Medulla oblongata (tissue), 1 donor: ENCODE measurements around the gene RUNX1.

Source experiments
- DNase-seq: peaks from one replicate; pipeline ENCODE4 v3.0.0-alpha.2; 2015; ENCODE audit errors: extremely low spot score

The RUNX1 gene

DNA sequence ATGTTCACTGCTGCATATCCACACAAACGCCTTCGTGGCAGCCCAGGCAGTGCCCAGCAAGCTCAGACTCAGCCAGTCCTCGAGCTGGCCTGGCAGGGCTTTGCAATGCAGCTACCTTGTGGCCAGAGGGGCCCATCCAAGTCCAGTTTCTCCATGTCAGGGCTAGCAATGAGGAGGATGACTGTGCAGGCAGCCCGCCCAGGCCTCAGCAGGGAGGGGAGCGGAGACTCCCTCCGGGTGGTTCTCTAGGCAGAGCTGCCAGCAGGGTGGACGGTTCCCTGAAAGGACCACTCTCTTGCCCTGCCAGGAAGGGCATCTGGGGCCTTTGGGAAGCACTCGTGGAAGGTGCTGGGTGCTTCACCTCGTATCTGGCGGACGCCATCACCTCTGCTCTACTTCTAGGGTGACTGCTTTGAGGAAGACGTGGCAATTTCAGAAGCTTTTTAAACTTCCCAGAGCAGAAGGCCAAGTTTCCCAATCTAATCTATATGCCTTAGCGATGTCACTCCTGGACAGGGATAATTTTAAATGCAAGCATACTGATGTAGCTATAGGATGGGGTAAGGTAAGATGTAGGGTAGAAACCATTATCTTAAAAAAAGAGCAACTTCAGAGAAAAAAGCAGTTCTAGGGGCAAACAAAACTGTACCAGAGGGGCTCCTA is 56.2 kb downstream of the RUNX1 start:
- peak; percentile 53 for DNase-seq

DNA sequence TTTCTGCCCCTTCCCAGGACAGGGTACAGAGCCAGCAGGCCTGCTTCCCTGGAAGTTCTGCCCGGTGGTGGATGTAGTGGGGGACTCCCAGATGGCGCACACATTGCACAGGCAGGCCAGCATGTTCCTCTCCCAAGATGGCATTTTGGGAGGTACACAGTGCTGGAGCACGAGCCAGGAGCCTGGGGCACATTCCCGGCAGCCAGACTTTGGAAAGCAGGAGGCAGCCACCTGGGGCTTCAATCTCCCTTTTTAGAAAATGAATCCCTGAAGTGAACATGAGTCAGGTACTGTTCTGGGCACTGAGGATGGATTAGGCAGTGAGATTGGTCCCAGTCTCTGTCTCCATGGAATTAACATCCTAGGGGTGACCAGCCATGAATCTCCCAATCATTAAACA is 56.9 kb downstream of the RUNX1 start:
- DNase-seq: no peak

DNA sequence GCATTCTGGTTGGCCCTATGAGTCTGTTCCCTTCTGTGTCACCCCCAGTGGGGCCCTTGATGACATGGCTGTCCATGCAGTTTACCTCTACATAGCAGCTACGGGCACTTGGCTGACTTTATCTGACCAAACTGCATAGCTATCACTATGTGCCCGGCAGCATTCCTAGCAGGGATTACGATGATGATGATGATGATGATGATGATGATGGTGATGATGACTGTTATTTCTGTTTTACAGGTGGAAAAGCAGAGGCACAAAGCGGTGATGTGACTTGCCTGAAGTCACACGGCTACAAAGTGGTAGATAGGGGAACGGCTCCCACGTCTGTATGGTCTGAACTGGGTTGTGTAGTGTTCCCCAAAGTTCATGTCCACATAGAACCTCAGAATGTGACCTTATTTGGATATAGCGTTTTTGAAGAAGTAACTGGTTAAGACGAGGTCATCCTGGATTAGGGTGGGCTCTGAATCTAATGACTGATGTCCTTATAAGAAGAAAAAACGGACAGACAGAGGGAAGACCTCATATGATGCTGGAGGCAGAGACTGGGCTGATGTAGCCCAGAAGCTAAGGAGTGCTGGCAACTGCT is 57.6 kb downstream of the RUNX1 start:
- DNase-seq: no peak

GRCh38 chr21:34990842-34991241 is 58.3 kb downstream of the RUNX1 start:
- DNase-seq: no peak

DNA sequence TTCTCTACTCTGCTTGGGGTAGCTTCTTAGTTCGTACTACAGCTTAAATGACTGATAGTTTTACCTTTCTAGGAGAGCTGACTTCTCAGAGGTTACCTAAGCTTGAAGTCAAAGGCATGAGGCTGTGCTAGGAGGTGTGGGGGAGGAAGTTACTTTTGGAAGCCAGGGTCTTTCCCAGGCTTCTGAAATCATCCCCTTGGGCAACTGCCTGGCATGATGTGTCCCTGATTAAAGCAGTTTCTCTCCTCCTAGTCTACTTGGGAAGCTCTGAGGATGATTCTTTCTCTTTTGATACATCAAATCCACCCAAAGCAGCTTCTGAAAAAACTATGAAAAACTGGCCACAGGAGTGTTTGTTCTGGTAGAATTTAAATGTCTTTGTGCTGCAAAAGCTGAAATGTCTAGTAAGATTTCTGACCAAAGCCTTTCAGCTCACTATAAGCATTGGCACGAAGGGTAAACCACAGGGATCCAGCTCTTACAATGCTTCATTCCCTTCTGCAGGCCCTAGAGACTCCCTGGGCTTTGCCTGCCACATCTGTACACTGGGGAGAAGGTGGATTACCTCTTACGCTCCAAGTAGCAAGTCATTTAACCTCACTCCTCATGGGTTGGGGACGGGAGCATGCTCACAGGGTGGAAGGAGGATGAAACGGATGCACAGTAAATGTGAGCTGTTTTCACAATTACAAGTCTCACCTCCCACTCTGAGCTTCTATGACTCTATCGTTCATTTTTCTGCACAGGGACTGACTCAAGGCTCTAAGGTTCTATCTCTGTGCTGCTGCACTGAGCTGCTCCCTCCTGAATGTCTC is 59.6 kb downstream of the RUNX1 start:
- DNase-seq: no peak

GRCh38 chr21:34988625-34989024 is 60.5 kb downstream of the RUNX1 start:
- DNase-seq: no peak

DNA sequence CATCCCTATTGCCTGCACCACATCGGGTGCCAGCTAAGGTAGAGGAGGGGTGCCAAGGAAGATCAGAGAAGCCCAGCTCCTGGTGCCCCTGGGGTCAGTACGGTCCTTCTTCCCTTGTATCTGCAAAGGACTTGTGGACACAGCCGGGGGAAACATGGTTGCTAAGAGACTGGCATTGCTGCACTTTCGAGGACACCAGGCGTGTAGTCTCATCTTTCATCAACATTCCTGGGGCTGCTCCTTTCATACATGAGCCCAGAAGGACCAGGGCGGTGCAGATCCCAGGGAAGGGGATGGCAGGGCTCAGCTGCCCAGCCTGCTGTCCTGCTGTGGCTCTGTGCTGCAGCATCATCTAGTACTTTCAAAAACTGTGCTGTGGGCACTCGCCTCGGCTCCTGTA is 61.0 kb downstream of the RUNX1 start:
- DNase-seq: no peak

GRCh38 chr21:34987501-34988072 is 61.5 kb downstream of the RUNX1 start:
- no peak for DNase-seq

DNA sequence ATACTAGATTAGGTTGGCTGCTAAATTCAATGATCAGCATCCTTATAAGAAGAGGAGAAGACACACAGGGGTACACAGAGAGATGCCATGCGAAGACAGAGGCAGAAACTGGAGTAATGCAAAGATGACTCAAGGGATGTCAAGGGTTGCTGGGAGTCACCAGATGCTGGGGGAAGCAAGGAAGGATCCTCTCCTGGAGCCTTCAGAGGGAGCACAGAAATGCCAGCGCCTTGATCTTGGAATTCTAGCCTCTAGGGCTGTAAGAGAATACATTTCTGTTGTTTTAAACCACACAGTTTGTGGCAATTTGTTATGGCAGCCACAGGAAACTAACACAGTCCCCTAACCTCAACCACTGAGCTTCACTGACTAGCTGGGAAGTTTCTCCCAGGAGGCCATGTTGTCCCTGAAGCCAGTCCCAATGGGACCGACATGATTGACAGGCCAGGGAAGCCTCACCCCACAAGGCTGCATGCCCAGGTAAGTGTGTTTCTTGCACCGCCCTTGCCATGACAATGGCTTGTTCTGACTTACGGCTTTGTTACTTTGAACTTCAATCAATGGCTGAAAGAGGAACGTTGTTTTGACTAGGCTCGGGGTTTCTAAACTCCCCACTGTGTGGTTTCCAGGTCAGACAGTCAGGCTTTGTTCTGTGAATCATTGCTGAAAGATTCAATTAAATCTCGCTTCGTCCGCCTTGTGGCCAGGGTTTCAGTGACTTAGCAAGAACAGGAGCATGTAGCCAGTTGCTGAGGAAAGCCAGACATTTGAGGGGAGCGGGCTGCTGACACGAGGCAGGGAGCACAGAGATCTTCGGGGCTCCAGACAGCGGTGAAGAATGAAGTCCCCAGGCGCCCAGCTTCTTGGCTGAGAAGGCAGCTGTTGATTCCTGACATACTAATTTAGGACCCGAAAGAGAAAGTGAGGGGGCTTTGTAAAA is 62.3 kb downstream of the RUNX1 start:
- no peak for DNase-seq

DNA sequence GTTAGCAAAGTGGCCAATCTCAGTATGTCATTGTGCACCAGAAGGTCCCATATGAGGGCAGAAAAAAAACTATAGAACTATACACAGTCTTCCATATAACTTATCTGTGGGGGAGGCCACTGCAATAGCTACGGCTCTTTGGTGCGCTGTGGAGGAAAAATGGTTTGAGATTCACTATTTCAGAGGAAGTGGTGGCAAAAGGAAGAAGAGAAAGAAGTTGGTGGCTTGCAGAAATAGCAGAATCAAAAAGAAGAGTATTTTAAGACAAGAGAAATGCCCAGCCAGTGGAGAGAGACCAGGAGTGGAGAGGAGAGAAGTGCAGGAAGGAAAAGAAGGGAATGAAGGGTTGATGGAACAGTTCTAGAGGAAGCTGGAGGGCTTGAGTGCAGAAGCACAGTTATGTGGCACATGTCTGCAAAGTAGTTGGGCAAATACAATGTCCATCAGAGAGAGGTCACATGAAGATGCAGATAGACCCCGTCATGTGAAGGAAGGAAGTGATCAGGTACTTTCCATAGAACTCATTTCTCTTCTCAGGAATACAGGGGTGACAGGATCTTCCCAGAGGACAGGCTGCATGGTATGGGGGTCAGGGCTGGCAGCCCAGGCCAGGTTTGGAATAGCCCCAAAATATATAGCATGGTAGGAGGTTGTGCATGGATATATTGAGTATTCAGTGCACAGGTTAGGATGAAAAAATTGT is 64.6 kb downstream of the RUNX1 start:
- no peak for DNase-seq

DNA sequence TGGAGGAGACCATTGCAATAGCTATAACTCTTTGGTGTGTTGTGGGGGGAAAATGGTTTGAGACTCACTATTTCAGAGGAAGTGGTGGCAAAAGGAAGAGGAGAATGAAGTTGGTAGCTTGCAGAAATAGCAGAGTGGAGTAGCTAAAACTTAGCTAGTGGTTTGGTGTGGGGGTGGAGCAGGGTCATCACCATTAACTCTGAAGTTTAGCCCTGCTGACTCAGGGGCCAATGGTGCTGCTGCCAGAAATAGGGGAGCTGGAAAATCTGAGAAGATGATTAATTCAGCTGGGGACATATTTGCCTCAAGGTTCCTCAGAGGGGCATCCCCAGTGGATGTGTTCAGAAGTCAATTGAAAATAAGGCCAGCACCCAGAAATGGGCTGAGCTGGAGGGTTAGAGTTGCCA is 65.4 kb downstream of the RUNX1 start:
- no peak for DNase-seq

DNA sequence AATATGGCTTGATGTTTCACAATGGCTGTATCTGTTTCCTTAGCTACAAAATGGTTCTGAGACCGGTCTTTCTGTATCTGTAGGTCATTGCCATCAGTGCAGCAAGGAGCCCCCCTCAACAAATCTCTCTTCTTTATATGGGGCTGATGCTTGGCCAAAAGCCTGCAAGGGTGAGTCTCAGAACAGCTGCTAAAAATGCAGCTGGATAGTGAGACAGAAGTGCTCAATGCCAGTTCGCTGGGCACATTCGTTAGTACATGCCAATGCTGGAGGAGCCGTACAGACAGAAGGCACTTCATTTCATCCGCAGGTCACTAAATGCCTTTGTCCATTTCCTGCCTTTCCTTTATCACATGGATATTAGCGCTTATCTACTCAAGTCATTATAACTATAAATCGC is 67.3 kb downstream of the RUNX1 start:
- no peak for DNase-seq

DNA sequence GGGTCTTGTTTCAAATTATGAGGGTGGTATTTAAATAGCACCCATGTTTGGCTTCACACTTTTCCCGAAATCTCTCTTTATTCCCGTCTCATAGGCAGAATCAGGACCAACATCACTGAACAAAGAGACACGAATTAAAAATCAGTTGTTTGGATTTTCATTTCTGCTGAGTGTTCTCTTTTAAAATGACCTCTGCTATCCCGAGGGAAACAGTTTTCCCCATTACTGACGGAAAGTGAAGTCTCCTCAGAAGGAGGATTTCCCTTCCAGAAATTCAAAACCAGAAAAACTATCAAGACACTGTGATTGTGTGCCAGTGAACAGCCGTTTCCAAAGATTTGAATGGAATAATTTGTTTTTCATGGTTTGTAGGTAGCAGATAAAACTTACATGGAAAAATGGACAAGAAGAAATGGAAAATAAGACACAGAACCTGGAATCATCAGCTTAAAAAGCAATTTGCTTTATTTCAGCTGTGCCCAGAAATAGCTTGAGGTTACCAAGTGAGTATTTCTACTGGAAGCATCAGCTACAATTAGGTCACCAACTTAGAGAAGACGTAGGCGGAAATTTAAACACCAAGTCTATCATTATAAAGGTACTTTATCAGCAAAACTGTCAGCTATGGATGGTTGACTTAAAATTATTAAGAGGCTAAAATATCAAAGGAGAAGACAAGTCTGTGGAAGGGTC is 68.5 kb downstream of the RUNX1 start:
- no peak for DNase-seq

DNA sequence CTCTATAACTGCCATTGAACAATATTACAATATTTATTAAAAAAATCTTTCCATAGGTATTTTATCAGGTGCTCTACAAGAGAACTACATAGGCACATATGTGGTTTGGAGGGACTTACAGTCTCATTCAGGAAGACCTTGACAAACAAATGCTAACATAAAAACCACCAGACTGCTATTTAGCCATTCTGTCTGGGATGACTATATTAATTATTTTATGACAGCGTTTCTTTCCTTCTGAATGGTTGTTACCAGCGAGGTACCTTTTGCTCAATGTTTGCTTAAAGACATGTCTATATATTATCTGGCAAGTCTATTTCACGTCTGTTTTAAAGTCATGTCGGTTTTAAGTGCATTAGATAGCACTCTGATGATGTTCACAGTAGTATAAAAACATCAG is 69.7 kb downstream of the RUNX1 start:
- no peak for DNase-seq

DNA sequence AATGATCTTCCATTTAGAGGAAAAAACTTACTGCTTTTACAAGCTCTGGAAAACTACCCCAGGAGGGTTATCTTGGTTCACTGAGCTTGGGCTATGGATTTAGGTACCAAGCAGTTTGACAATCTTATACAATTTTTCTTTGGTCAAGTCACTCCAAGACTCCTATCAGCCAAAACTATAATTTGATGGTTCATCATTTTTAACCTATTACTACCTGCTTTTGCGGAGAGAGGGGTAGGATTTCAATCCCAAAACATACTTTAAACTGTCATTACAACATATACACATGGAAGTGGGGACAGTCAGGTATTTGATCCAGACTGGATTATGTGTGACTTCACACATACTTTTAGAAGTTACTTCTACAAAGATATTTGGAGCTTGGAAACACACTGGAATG is 71.8 kb downstream of the RUNX1 start:
- no peak for DNase-seq

DNA sequence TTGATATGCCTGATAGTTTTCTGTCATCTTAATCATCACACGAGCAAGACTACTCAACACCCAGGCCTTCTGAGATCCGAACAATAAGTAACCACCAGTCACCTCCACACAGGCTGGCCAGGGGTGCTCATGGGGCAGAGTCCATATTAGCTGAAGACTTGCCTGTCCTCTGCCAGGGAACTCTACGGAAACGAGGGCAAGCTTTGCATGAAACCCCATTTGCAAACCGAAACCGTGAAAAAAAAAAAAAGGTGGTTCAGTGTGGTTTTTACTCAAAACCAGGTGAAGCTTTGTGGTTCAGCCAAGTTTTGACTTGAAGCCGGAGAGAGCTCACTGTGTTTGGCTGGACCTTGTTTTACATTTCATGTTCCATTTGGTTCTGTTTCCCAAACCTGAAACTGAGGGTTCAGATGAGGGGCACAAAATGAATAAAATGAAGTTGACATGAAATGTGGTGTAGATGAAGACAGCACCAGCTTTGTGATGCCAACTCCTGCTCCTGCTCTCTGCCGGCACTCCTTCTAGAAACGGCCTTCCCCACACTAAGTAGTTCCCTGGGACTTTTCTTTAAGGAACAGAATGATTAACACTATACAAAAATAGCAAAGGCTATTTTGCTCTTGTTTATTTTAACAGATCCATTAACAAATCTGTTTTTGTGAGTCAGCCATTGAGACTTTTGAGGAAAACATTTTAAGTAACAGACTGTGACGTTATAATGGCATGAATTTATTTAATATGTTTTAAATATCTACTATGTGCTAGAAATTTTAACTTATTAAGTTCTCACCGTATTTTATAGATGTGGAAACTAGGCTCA is 74.7 kb downstream of the RUNX1 start:
- no peak for DNase-seq

DNA sequence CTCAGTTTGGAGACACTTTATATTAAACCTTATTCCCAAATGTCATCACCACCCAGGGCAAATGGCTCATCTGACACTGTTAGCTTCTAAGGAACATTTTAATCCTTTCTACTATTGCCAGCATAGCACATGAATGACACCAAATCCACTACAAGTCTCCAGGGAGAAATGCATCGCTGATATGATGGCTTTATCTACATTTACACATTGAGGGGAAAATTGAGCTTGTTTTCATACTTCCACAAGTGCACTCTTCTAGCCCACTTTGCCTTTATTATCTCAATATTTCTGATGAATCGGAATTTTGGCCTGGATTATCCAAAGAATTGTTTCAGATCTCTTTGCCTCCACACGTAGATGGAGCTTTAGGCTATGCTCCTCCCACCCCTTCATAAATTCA is 75.4 kb downstream of the RUNX1 start:
- no peak for DNase-seq

DNA sequence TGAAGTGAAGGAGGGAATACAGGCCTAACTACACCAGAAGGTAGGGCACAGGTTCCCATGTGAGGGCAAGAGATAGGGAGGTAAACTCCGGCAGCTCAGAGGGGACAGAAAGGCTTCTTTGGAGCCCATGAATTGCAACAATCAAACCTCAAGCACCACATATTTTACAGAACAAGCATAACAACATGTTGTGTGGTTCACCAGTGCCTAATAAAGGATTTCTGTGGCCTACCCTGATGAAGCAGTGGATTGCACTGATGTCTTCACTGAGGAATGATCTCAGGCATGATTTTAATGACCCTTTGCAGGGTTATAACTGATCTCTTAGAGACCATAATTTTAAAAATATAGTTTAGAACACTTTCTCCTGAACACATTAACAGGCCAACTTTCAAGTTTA is 77.4 kb downstream of the RUNX1 start:
- DNase-seq: no peak

GRCh38 chr21:34970566-34970965 is 78.5 kb downstream of the RUNX1 start:
- DNase-seq: no peak

GRCh38 chr21:34970167-34970500 is 79.0 kb downstream of the RUNX1 start:
- no peak for DNase-seq
